PC-9 (cell line): Measurements from ENCODE around the gene MAPKAPK2. TPM values are rescaled to one million over a fixed set of nuclear protein-coding genes. Genes with fewer than 3 reads are reported as not detected.
A peak's percentile ranks its signal among the peaks of the same experiment; 100 is the strongest.

ENCODE experiments used
- BruUV-seq: library from RNA; stranded (reverse); fragments of 400-500 nt; replicated peaks from 2 replicates; lab custom pipeline; 2021; lab: Mats Ljungman, UMichigan
- CTCF ChIA-PET: fragments of 300-600 bp; sonication (Branson Sonifier 250); formaldehyde crosslinking; loops from one replicate; lab custom pipeline; 2022; ENCODE audit warnings: antibody characterized with exemption; lab: Charles Lee
- POLR2A ChIA-PET: fragments of 300-600 bp; sonication (Branson Sonifier 250); formaldehyde crosslinking; loops from one replicate; lab custom pipeline; 2022; ENCODE audit warnings: antibody characterized with exemption; ENCODE audit not compliant: unreplicated experiment; lab: Charles Lee
- DNase-seq, 2 experiments: peaks; one replicate each; pipeline versions ENCODE4 v3.0.0 to v3.0.0-alpha.2; 2015 to 2022; ENCODE audit warnings: mixed read lengths in 1 of 2
- H2AFZ ChIP-seq: fragments of 200-600 bp; sonication (generic); 2 replicates; pipeline ENCODE4 v1.8.1; 2017; ENCODE audit warnings: antibody characterized with exemption
- H3F3A ChIP-seq: fragments of 200-600 bp; sonication (generic); 2 replicates; pipeline ENCODE4 v1.8.1; 2017; ENCODE audit warnings: antibody characterized with exemption, mild to moderate bottlenecking, low read depth; ENCODE audit not compliant: insufficient read depth
- H3K27ac ChIP-seq: fragments of 200-600 bp; sonication (generic); 2 replicates; pipeline ENCODE4 v1.6.1; 2016; ENCODE audit warnings: mixed run types
- H3K27me3 ChIP-seq: fragments of 200-600 bp; sonication (generic); 2 replicates; pipeline ENCODE4 v1.6.1; 2016; ENCODE audit warnings: low read depth, mixed run types; ENCODE audit not compliant: insufficient read depth
- H3K36me3 ChIP-seq: fragments of 200-600 bp; sonication (generic); 2 replicates; pipeline ENCODE4 v1.6.1; 2016; ENCODE audit warnings: low read depth, mixed run types
- H3K4me1 ChIP-seq: fragments of 200-600 bp; sonication (generic); replicated peaks from 2 replicates; pipeline ENCODE4 v1.6.1; 2016; ENCODE audit warnings: mixed run types; ENCODE audit not compliant: insufficient read depth
- H3K4me2 ChIP-seq: fragments of 200-600 bp; sonication (generic); 2 replicates; pipeline ENCODE4 v1.6.1; 2017; ENCODE audit warnings: mixed run types
- H3K4me3 ChIP-seq: fragments of 200-600 bp; sonication (generic); 2 replicates; pipeline ENCODE4 v1.6.1; 2016; ENCODE audit warnings: mixed run types
- H3K79me2 ChIP-seq: fragments of 200-600 bp; sonication (generic); 2 replicates; pipeline ENCODE4 v1.6.1; 2017; ENCODE audit warnings: low read depth, mixed run types
- H3K9me2 ChIP-seq: fragments of 200-600 bp; sonication (generic); 2 replicates; pipeline ENCODE4 v1.8.1; 2017; ENCODE audit warnings: mild to moderate bottlenecking; ENCODE audit not compliant: insufficient read depth
- H3K9me3 ChIP-seq: fragments of 200-600 bp; sonication (generic); 2 replicates; pipeline ENCODE4 v1.8.1; 2016; ENCODE audit warnings: low read depth; ENCODE audit not compliant: insufficient read depth
- H4K20me1 ChIP-seq: fragments of 200-600 bp; sonication (generic); 2 replicates; pipeline ENCODE4 v1.8.1; 2017; ENCODE audit not compliant: insufficient read depth
- EZH2 ChIP-seq: fragments of 200-600 bp; sonication (generic); IDR thresholded peaks from 2 replicates; pipeline ENCODE4 v1.8.0; 2017; ENCODE audit warnings: antibody characterized with exemption, low read depth
- intact Hi-C: fragments of 100-400 bp; cut with micrococcal nuclease; formaldehyde crosslinking; loops from one replicate; pipeline ENCODE4 v1.10.0; 2022; ENCODE audit not compliant: unreplicated experiment
- total RNA-seq: library from RNA; stranded (reverse); gene quantifications from 2 replicates; pipeline ENCODE4 v1.2.3, GENCODE V29; 2021
- TF ChIP-seq, protein P1 (sequence below): fragments of 200-600 bp; sonication (generic); conservative IDR thresholded peaks from 2 replicates; pipeline ENCODE4 v1.6.1; 2017; ENCODE audit warnings: mixed run types, antibody characterized with exemption, mild to moderate bottlenecking, moderate library complexity

The MAPKAPK2 gene
- total RNA-seq, 1 experiment from 2014 or later: 62.6 TPM

DNA sequence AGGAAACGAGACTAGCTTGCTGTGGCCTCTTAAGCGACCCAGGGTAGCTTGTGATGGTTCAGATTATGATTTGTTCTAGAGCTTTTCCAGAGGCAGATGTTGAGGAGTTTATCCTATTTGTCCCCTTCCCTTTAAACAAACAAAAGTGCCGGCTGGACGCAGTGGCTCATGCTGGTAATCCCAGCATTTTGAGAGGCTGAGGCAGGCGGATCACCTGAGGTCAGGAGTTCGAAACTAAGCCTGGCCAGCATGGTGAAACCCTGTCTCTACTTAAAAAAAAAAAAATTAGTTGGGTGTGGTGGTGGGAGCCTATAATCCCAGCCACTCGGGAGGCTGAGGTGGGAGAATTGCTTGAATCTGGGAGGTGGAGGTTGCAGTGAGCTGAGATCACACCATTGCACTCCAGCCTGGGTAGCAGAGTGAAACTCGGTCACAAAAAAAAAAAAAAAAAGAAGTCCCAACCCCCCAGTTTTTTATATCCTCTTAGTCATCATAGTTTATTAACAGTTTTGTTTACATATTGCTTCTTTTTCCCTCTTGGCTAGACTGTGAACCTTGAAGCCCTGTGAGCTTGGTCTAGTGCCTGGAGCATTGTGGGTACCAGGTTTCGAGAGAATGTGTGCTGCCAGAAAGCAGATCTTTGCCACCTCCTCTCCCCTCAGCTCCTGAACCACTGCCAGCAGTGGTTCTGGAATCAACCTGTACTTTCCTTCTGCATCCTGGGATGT lies 29.8 kb downstream of the MAPKAPK2 start:
- H3K36me3 ChIP-seq: no peaks in the 10 kb centered on the region
- DNase-seq: peak; percentile 24 to 92
- 0 out of 2 replicates have a peak, but pooled peaks cover 4% of the 10 kb centered on the region for H4K20me1 ChIP-seq
- POLR2A ChIA-PET: interaction anchor here (0.6 kb wide), 1 partner anchor 311 kb away, joined by 15 read pairs; no protein-coding TSS in a partner anchor
- intact Hi-C loops: no loop called here
- no peaks in the 10 kb centered on the region for H3K9me3 ChIP-seq
- peaks cover 30% of the 10 kb centered on the region for H3F3A ChIP-seq
- H3K4me3 ChIP-seq: no peak overlapping the region
- H3K27ac ChIP-seq: peak overlapping the region; percentile 72
- no peak overlapping the region for H2AFZ ChIP-seq
- H3K9me2 ChIP-seq: no peaks in the 10 kb centered on the region
- H3K4me1 ChIP-seq: peaks cover 74% of the 10 kb centered on the region
- peaks cover 89% of the 10 kb centered on the region for H3K79me2 ChIP-seq
- CTCF ChIA-PET: interaction anchor here (0.6 to 1.3 kb wide), 5 partner anchors 25 to 1222 kb away, joined by 3 to 5 read pairs (median 3); no protein-coding TSS in a partner anchor
- H3K4me2 ChIP-seq: peak overlapping the region; percentile 43
- no peak for TF ChIP-seq EZH2
- TF ChIP-seq, protein P1, sequence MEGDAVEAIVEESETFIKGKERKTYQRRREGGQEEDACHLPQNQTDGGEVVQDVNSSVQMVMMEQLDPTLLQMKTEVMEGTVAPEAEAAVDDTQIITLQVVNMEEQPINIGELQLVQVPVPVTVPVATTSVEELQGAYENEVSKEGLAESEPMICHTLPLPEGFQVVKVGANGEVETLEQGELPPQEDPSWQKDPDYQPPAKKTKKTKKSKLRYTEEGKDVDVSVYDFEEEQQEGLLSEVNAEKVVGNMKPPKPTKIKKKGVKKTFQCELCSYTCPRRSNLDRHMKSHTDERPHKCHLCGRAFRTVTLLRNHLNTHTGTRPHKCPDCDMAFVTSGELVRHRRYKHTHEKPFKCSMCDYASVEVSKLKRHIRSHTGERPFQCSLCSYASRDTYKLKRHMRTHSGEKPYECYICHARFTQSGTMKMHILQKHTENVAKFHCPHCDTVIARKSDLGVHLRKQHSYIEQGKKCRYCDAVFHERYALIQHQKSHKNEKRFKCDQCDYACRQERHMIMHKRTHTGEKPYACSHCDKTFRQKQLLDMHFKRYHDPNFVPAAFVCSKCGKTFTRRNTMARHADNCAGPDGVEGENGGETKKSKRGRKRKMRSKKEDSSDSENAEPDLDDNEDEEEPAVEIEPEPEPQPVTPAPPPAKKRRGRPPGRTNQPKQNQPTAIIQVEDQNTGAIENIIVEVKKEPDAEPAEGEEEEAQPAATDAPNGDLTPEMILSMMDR: no peak
- no TSS peak for BruUV-seq
- no peaks in the 10 kb centered on the region for H3K27me3 ChIP-seq

DNA sequence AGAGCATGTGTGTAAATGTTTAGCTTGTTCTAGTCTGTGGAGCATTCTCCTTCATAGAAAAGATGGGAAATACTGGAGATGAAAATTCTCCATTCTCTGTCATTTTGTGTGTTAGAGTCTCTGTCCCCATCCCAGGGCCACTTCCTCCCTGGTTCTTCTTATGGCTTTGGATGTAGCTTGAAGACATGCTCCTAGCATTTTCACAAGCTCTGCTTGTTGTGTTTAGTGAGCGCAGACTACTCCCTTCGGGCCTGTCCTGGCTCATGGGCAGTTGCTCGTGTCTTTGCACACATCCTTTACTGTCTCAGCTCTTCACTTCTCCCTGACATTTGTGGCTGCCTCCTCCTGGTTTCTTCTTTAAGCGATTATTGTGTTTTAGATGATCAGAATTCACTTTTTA lies 30.4 kb downstream of the MAPKAPK2 start:
- intact Hi-C loops: no loop called here
- peaks cover 68% of the 10 kb centered on the region for H3K4me1 ChIP-seq
- no peaks in the 10 kb centered on the region for H3K36me3 ChIP-seq
- peak overlapping the region; percentile 56 for H3K27ac ChIP-seq
- no peaks in the 10 kb centered on the region for H3K9me2 ChIP-seq
- no peaks in the 10 kb centered on the region for H3K9me3 ChIP-seq
- peaks cover 94% of the 10 kb centered on the region for H3K79me2 ChIP-seq
- no peak for DNase-seq
- no peak overlapping the region for H2AFZ ChIP-seq
- peaks cover 23% of the 10 kb centered on the region; the same call in 1 of the 2 replicates for H3F3A ChIP-seq
- TF ChIP-seq EZH2: no peak
- TF ChIP-seq, protein P1: no peak
- peak overlapping the region; percentile 43 for H3K4me2 ChIP-seq
- no peak overlapping the region for H3K4me3 ChIP-seq
- H4K20me1 ChIP-seq: 0 out of 2 replicates have a peak, but pooled peaks cover 5% of the 10 kb centered on the region
- CTCF ChIA-PET: interaction anchor here (0.7 to 1.3 kb wide), 3 partner anchors 84 to 569 kb away, joined by 3 to 5 read pairs (median 3); no protein-coding TSS in a partner anchor
- POLR2A ChIA-PET: no interaction called here
- H3K27me3 ChIP-seq: no peaks in the 10 kb centered on the region
- BruUV-seq: no TSS peak

GRCh38 chr1:206715552-206716158 lies 30.9 kb downstream of the MAPKAPK2 start:
- Histone ChIP-seq H3K9me2 (no peaks in the 10 kb centered on the region), H3K9me3 (no peaks in the 10 kb centered on the region), H4K20me1 (0 out of 2 replicates have a peak, but pooled peaks cover 5% of the 10 kb centered on the region), H3K4me2 (peak overlapping the region; percentile 43; the same call in 1 of the 2 replicates), H3K79me2 (peaks cover 94% of the 10 kb centered on the region), H3K36me3 (no peaks in the 10 kb centered on the region), H2AFZ (no peak overlapping the region), H3K27ac (0 out of 2 replicates have a peak overlapping the region, but pooled peaks have one; percentile 56), H3K27me3 (no peaks in the 10 kb centered on the region), H3F3A (peaks cover 18% of the 10 kb centered on the region; the same call in 1 of the 2 replicates), H3K4me1 (peaks cover 62% of the 10 kb centered on the region), H3K4me3 (no peak overlapping the region)
- TF ChIP-seq, protein P1: no peak
- TF ChIP-seq EZH2: no peak
- BruUV-seq: no TSS peak
- POLR2A ChIA-PET: no interaction called here
- CTCF ChIA-PET: interaction anchor here (0.7 kb wide), 2 partner anchors 130 to 583 kb away, joined by 5 read pairs; no protein-coding TSS in a partner anchor
- DNase-seq: no peak
- intact Hi-C loops: no loop called here
